A673 (cell line): ENCODE results near the gene MAPKAP1. TPM values are rescaled to one million over a fixed set of nuclear protein-coding genes. Genes with fewer than 3 reads are reported as not detected.
"Not testable (repeated sequence)": the region's sequence is repeated elsewhere in the genome, so short reads cannot be mapped to it uniquely, and the experiment has no call there.

Experiments used
- BruUV-seq: library from RNA; stranded (reverse); fragments of 400-500 nt; replicated peaks from 2 replicates; lab custom pipeline; 2021; lab: Mats Ljungman, UMichigan
- CTCF ChIA-PET: fragments of 300-600 bp; sonication (Branson Sonifier 250); formaldehyde crosslinking; loops from one replicate; lab custom pipeline; 2022; ENCODE audit warnings: antibody characterized with exemption; lab: Charles Lee
- POLR2A ChIA-PET: fragments of 300-600 bp; sonication (Branson Sonifier 250); formaldehyde crosslinking; loops from one replicate; lab custom pipeline; 2022; ENCODE audit warnings: antibody characterized with exemption; ENCODE audit not compliant: low non-redundant PET; lab: Charles Lee
- DNase-seq: peaks from one replicate; pipeline ENCODE4 v3.0.0-alpha.2; 2015; ENCODE audit warnings: low spot score
- H3K27ac ChIP-seq: fragments of 200-600 bp; sonication (generic); 2 replicates; pipeline ENCODE4 v1.5.1; 2016; ENCODE audit warnings: mixed run types, low read depth, mild to moderate bottlenecking, mixed read lengths, antibody characterized with exemption, low read length; ENCODE audit not compliant: poor library complexity, severe bottlenecking
- H3K27me3 ChIP-seq: fragments of 200-600 bp; sonication (generic); replicated peaks from 2 replicates; pipeline ENCODE4 v1.6.1; 2017; ENCODE audit warnings: mixed run types, low read depth, mild to moderate bottlenecking, mixed read lengths, antibody characterized with exemption, low read length; ENCODE audit not compliant: insufficient read depth, poor library complexity
- H3K36me3 ChIP-seq: fragments of 200-600 bp; sonication (generic); 2 replicates; pipeline ENCODE4 v1.6.1; 2016; ENCODE audit warnings: mixed run types, mild to moderate bottlenecking, mixed read lengths, antibody characterized with exemption, low read length; ENCODE audit not compliant: insufficient read depth, poor library complexity, severe bottlenecking
- H3K4me1 ChIP-seq: fragments of 200-600 bp; sonication (generic); 2 replicates; pipeline ENCODE4 v1.6.1; 2017; ENCODE audit warnings: mixed run types, mild to moderate bottlenecking, mixed read lengths, antibody characterized with exemption, low read length; ENCODE audit not compliant: insufficient read depth, poor library complexity, severe bottlenecking
- H3K4me3 ChIP-seq: fragments of 200-600 bp; sonication (generic); 2 replicates; pipeline ENCODE4 v1.5.1; 2016; ENCODE audit warnings: low read depth, mixed run types, mild to moderate bottlenecking, mixed read lengths, low read length; ENCODE audit not compliant: poor library complexity, severe bottlenecking
- H3K9me3 ChIP-seq: fragments of 200-600 bp; sonication (generic); 2 replicates; pipeline ENCODE4 v1.6.1; 2016; ENCODE audit warnings: mixed run types, low read depth, mild to moderate bottlenecking, mixed read lengths, antibody characterized with exemption, low read length; ENCODE audit not compliant: poor library complexity, severe bottlenecking
- EZH2 ChIP-seq: fragments of 200-600 bp; sonication (generic); IDR thresholded peaks from 2 replicates; pipeline ENCODE4 v1.6.1; 2017; ENCODE audit warnings: borderline replicate concordance, low read depth, mild to moderate bottlenecking, mixed read lengths, antibody characterized with exemption, low read length; ENCODE audit not compliant: poor library complexity, severe bottlenecking
- intact Hi-C: fragments of 100-400 bp; cut with micrococcal nuclease; formaldehyde crosslinking; loops from one replicate; pipeline ENCODE4 v1.10.0; 2022; ENCODE audit not compliant: unreplicated experiment
- total RNA-seq: library from RNA; stranded (reverse); gene quantifications from 2 replicates; pipeline ENCODE4 v1.2.3, GENCODE V29; 2021
- TF ChIP-seq, protein P1 (sequence below): fragments of 300-800, 200-600 bp; sonication (generic); conservative IDR thresholded peaks from 2 replicates; pipeline ENCODE4 v1.5.1; 2017; ENCODE audit warnings: low read depth, mild to moderate bottlenecking, antibody characterized with exemption, low read length, moderate library complexity, mixed read lengths

The MAPKAP1 gene
- total RNA-seq, 1 experiment from 2014 or later, result 98.7 TPM

DNA sequence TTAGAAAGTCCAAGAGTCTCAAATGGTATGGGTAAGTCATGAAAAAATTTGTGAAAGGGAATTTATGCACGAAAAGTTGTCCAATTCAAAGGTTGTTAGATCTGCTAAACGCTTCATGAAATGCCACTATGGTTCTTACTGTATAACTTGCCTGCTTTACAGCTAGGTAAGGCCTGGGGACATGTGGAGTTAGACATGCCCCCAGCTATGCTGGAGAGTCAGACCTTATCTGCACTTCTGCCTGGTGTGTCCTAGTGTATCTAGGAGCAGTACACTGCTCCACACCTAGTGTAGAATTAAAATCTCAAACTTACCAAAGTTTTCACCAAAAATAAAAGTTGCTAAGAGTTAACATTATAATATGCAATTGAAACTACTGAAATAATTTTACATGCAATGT is 136.8 kb downstream of the MAPKAP1 start:
- TF ChIP-seq, protein P1, sequence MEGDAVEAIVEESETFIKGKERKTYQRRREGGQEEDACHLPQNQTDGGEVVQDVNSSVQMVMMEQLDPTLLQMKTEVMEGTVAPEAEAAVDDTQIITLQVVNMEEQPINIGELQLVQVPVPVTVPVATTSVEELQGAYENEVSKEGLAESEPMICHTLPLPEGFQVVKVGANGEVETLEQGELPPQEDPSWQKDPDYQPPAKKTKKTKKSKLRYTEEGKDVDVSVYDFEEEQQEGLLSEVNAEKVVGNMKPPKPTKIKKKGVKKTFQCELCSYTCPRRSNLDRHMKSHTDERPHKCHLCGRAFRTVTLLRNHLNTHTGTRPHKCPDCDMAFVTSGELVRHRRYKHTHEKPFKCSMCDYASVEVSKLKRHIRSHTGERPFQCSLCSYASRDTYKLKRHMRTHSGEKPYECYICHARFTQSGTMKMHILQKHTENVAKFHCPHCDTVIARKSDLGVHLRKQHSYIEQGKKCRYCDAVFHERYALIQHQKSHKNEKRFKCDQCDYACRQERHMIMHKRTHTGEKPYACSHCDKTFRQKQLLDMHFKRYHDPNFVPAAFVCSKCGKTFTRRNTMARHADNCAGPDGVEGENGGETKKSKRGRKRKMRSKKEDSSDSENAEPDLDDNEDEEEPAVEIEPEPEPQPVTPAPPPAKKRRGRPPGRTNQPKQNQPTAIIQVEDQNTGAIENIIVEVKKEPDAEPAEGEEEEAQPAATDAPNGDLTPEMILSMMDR, result no peak
- TF ChIP-seq EZH2, result no peak
- no peaks in the 10 kb centered on the region for H3K4me1 ChIP-seq
- BruUV-seq, result no TSS peak
- H3K27me3 ChIP-seq, result no peaks in the 10 kb centered on the region
- intact Hi-C loops, result no loop called here
- CTCF ChIA-PET, result no interaction called here
- H3K27ac ChIP-seq, result no peak overlapping the region
- peaks cover 11% of the 10 kb centered on the region for H3K9me3 ChIP-seq
- POLR2A ChIA-PET, result no interaction called here
- H3K4me3 ChIP-seq, result no peak overlapping the region
- H3K36me3 ChIP-seq, result no peaks in the 10 kb centered on the region
- no peak for DNase-seq

DNA sequence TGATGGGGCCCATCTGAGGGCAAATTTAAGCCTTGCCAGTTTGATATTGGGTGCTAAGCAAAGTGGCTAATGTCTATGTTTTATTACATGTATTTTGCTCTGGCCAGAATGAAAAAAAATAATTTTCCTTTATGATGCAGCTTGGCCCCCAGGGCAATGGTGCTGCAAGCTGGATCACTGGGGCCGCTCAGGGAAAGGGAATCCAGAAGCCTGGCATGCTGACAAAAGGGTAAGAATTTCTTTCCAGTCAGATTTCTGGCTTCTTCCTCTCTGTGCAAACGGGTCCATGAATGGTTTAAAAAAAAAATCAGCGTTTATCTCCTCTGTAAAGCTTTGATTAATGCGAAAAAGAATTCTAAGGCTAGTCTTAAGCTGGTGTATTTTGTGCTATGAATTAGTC is 138.4 kb downstream of the MAPKAP1 start:
- H3K4me3 ChIP-seq, result no peak overlapping the region
- H3K27ac ChIP-seq, result no peak overlapping the region
- no peaks in the 10 kb centered on the region for H3K4me1 ChIP-seq
- TF ChIP-seq EZH2, result no peak
- TF ChIP-seq, protein P1, result no peak
- H3K36me3 ChIP-seq, result no peaks in the 10 kb centered on the region
- H3K9me3 ChIP-seq, result peaks cover 11% of the 10 kb centered on the region
- ChIA-PET CTCF (no interaction called here), POLR2A (no interaction called here)
- intact Hi-C loops, result no loop called here
- no TSS peak for BruUV-seq
- no peaks in the 10 kb centered on the region for H3K27me3 ChIP-seq
- DNase-seq, result no peak

DNA sequence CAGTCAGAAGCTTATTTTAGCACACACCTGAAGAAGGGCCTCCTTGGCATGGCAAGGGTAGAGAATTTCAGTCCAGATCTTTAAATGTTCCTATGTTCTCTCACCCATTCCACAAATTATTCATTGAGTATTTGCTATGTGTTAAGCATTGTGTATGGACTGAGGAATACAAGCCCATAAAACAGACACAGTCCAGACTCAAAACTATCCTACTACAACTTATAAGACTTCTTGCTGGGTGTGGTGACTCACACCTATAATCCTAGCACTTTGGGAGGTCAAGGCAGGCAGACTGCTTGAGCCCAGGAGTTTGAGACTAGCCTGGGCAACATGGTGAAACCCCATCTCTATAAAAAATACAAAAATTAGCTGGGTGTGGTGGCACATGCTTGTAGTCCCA is 141.0 kb downstream of the MAPKAP1 start:
- POLR2A ChIA-PET, H3K27ac ChIP-seq, H3K36me3 ChIP-seq, H3K9me3 ChIP-seq, H3K4me3 ChIP-seq, intact Hi-C loops, DNase-seq, H3K4me1 ChIP-seq, BruUV-seq, CTCF ChIA-PET, H3K27me3 ChIP-seq: not testable (repeated sequence)

DNA sequence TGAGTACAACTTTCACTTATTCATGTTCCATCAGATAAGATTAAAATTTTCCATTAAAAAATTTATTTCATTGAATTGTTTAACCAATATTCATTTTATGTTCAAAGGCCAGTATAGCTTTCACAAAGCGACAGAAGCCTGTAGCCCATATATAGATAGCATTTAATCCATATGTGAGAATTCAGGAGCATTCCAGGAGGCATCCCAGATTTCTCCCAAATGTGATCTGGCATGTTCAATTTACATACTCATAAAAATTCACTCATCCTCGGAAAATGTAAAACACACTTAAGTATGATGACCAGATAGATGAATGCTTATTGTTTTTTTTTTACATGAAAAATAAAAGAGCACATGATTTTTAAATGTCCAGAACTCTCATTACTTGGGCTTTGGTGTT is 141.9 kb downstream of the MAPKAP1 start:
- H3K4me3 ChIP-seq, result no peak overlapping the region
- no peaks in the 10 kb centered on the region for H3K4me1 ChIP-seq
- H3K27me3 ChIP-seq, result no peaks in the 10 kb centered on the region
- no peak overlapping the region for H3K27ac ChIP-seq
- no peaks in the 10 kb centered on the region for H3K36me3 ChIP-seq
- no peak for TF ChIP-seq EZH2
- ChIA-PET CTCF (no interaction called here), POLR2A (no interaction called here)
- DNase-seq, result no peak
- no TSS peak for BruUV-seq
- H3K9me3 ChIP-seq, result no peaks in the 10 kb centered on the region
- intact Hi-C loops, result no loop called here
